CD4-positive, CD25-positive, alpha-beta regulatory T cell (primary cell): Measurements from ENCODE around the gene SNRNP70. TPM values are rescaled to one million over a fixed set of nuclear protein-coding genes. Genes with fewer than 3 reads are reported as not detected.

ENCODE experiments used
- ATAC-seq, 2 donors: fragments of 150-1000 bp; cut with Tn5 transposase; one replicate each; pipeline ENCODE4 v1.10.0; 2021; ENCODE audit warnings: low read depth in 2 of 2, moderate number of reproducible peaks in 2 of 2, moderate library complexity in 1 of 2
- DNase-seq, 3 donors: peaks; one replicate each; pipeline versions ENCODE4 v3.0.0 to v3.0.0-alpha.2; 2012 to 2022; ENCODE audit warnings: mixed read lengths in 1 of 3
- H3K27ac ChIP-seq: one replicate; pipeline ENCODE4 v1.7.0; 2013; ENCODE audit warnings: mild to moderate bottlenecking, low read length; ENCODE audit not compliant: insufficient read depth, poor library complexity, severe bottlenecking
- H3K27me3 ChIP-seq: one replicate; pipeline ENCODE4 v1.7.0; 2013; ENCODE audit warnings: low read length; ENCODE audit not compliant: control insufficient read depth, insufficient read depth
- H3K36me3 ChIP-seq: one replicate; pipeline ENCODE4 v1.7.0; 2013; ENCODE audit warnings: mild to moderate bottlenecking, low read length, moderate library complexity; ENCODE audit not compliant: control insufficient read depth, insufficient read depth
- H3K4me1 ChIP-seq: 2 replicates; pipeline ENCODE4 v1.7.0; 2013; ENCODE audit warnings: mild to moderate bottlenecking, low read length; ENCODE audit not compliant: insufficient read depth, control insufficient read depth, poor library complexity, severe bottlenecking
- H3K4me3 ChIP-seq: one replicate; pipeline ENCODE4 v1.7.0; 2013; ENCODE audit warnings: low read depth, mild to moderate bottlenecking, low read length, moderate library complexity
- H3K9me3 ChIP-seq, 2 experiments: 1 replicate in 1 of 2; 2 replicates in 1 of 2; pipeline ENCODE4 v1.7.0; 2013; ENCODE audit warnings: low read length in 2 of 2, mild to moderate bottlenecking in 1 of 2, moderate library complexity in 1 of 2; ENCODE audit not compliant: control insufficient read depth in 2 of 2
- H3K27ac Mint-ChIP-seq, 3 donors: one replicate each; pipeline ENCODE4 v1.8.0; 2020 to 2022; ENCODE audit warnings: mild to moderate bottlenecking in 3 of 3, mixed read lengths in 3 of 3, moderate library complexity in 2 of 3
- H3K27me3 Mint-ChIP-seq: one replicate; pipeline ENCODE4 v1.8.0; 2022; ENCODE audit warnings: mild to moderate bottlenecking, mixed read lengths
- H3K36me3 Mint-ChIP-seq: one replicate; pipeline ENCODE4 v1.8.0; 2020; ENCODE audit warnings: mixed read lengths
- H3K4me1 Mint-ChIP-seq, 4 donors: one replicate each; pipeline ENCODE4 v1.8.0; 2020 to 2022; ENCODE audit warnings: mixed read lengths in 4 of 4, mild to moderate bottlenecking in 1 of 4
- H3K4me3 Mint-ChIP-seq, 4 donors: one replicate each; pipeline ENCODE4 v1.8.0; 2020 to 2022; ENCODE audit warnings: mild to moderate bottlenecking in 4 of 4, mixed read lengths in 4 of 4, moderate library complexity in 3 of 4
- H3K9me3 Mint-ChIP-seq, 7 donors: one replicate each; pipeline ENCODE4 v1.8.0; 2020 to 2022; ENCODE audit warnings: mixed read lengths in 7 of 7, mild to moderate bottlenecking in 3 of 7, moderate library complexity in 2 of 7
- polyA plus RNA-seq, 4 donors: library from polyadenylated mRNA; unstranded; fragments of 300-500 nt; fragmentation: Illumina TruSeq; gene quantifications; one replicate each; pipeline ENCODE4 v1.2.3, GENCODE V29; 2021
- total RNA-seq: library from RNA; stranded (reverse); gene quantifications from one replicate; pipeline ENCODE4 v1.2.3, GENCODE V29; 2022

SNRNP70 gene
- total and polyA plus RNA-seq, 5 donors from 2014 or later, result 45.5 to 381 (median 54.8) TPM

GRCh38 chr19:49058562-49058961 is 26.7 kb upstream of the SNRNP70 start:
- H3K9me3 ChIP-seq, result no peaks in the 10 kb centered on the region
- DNase-seq, result no peak
- no peak for ATAC-seq
- no peak overlapping the region for H3K27ac Mint-ChIP-seq
- no peak overlapping the region for H3K4me3 ChIP-seq
- H3K4me3 Mint-ChIP-seq, result no peak overlapping the region
- H3K9me3 Mint-ChIP-seq, result peaks cover 0 to 5% (median 0%) of the 10 kb centered on the region in 7 donors
- H3K27ac ChIP-seq, result no peak overlapping the region
- H3K4me1 Mint-ChIP-seq, result peaks cover 0 to 23% (median 10%) of the 10 kb centered on the region in 4 donors
- H3K27me3 ChIP-seq, result peaks cover 3% of the 10 kb centered on the region
- H3K27me3 Mint-ChIP-seq, result peaks cover 78% of the 10 kb centered on the region
- no peaks in the 10 kb centered on the region for H3K36me3 ChIP-seq
- H3K36me3 Mint-ChIP-seq, result no peaks in the 10 kb centered on the region
- H3K4me1 ChIP-seq, result peaks cover 25% of the 10 kb centered on the region

- Histone ChIP-seq H3K27ac (no peak overlapping the region), H3K9me3 (no peaks in the 10 kb centered on the region), H3K4me1 (peaks cover 25% of the 10 kb centered on the region), H3K4me3 (no peak overlapping the region), H3K27me3 (peaks cover 3% of the 10 kb centered on the region), H3K36me3 (no peaks in the 10 kb centered on the region)
- no peak for ATAC-seq
- Mint-ChIP-seq H3K27ac (no peak overlapping the region), H3K4me1 (peaks cover 0 to 22% (median 10%) of the 10 kb centered on the region in 4 donors), H3K9me3 (peaks cover 0 to 5% (median 0%) of the 10 kb centered on the region in 7 donors), H3K27me3 (peaks cover 83% of the 10 kb centered on the region), H3K4me3 (peak overlapping the region in 2 of 4 donors; percentile 1 to 36), H3K36me3 (no peaks in the 10 kb centered on the region)
- DNase-seq, result no peak
These were observed 26.2 kb upstream of the SNRNP70 start for GRCh38 chr19:49059053-49059452.

- Histone ChIP-seq H3K9me3 (no peaks in the 10 kb centered on the region), H3K36me3 (no peaks in the 10 kb centered on the region), H3K27me3 (peaks cover 3% of the 10 kb centered on the region), H3K4me3 (no peak overlapping the region), H3K4me1 (peaks cover 27% of the 10 kb centered on the region), H3K27ac (no peak overlapping the region)
- DNase-seq (no peak), ATAC-seq (no peak)
- no peak overlapping the region for H3K4me3 Mint-ChIP-seq
- no peaks in the 10 kb centered on the region for H3K36me3 Mint-ChIP-seq
- peaks cover 0 to 24% (median 10%) of the 10 kb centered on the region in 4 donors for H3K4me1 Mint-ChIP-seq
- H3K27me3 Mint-ChIP-seq, result peaks cover 90% of the 10 kb centered on the region
- H3K9me3 Mint-ChIP-seq, result peaks cover 0 to 5% (median 0%) of the 10 kb centered on the region in 7 donors
- H3K27ac Mint-ChIP-seq, result peak overlapping the region in 1 of 3 donors; percentile 31
These were observed 24.3 kb upstream of the SNRNP70 start for GRCh38 chr19:49061000-49061399.

GRCh38 chr19:49061445-49061844 is 23.8 kb upstream of the SNRNP70 start:
- Mint-ChIP-seq H3K4me1 (peaks cover 0 to 27% (median 10%) of the 10 kb centered on the region in 4 donors), H3K4me3 (no peak overlapping the region), H3K36me3 (no peaks in the 10 kb centered on the region), H3K9me3 (peaks cover 0 to 5% (median 0%) of the 10 kb centered on the region in 7 donors), H3K27ac (no peak overlapping the region), H3K27me3 (peaks cover 91% of the 10 kb centered on the region)
- Histone ChIP-seq H3K27ac (no peak overlapping the region), H3K4me3 (no peak overlapping the region), H3K9me3 (no peaks in the 10 kb centered on the region), H3K27me3 (peaks cover 3% of the 10 kb centered on the region), H3K4me1 (peaks cover 22% of the 10 kb centered on the region), H3K36me3 (no peaks in the 10 kb centered on the region)
- ATAC-seq (no peak), DNase-seq (no peak)

GRCh38 chr19:49064029-49064629 is 21.1 kb upstream of the SNRNP70 start:
- H3K4me1 Mint-ChIP-seq, result peaks cover 0 to 8% (median 0%) of the 10 kb centered on the region in 4 donors
- H3K4me3 ChIP-seq, result no peak overlapping the region
- H3K36me3 ChIP-seq, result no peaks in the 10 kb centered on the region
- peaks cover 90% of the 10 kb centered on the region for H3K27me3 Mint-ChIP-seq
- no peak for ATAC-seq
- no peaks in the 10 kb centered on the region for H3K36me3 Mint-ChIP-seq
- no peak overlapping the region for H3K27ac Mint-ChIP-seq
- peaks cover 11% of the 10 kb centered on the region for H3K27me3 ChIP-seq
- peak overlapping the region in 1 of 4 donors; percentile 65 for H3K4me3 Mint-ChIP-seq
- no peak for DNase-seq
- no peaks in the 10 kb centered on the region for H3K9me3 ChIP-seq
- H3K4me1 ChIP-seq, result peaks cover 6% of the 10 kb centered on the region
- H3K27ac ChIP-seq, result no peak overlapping the region
- peaks cover 0 to 7% (median 0%) of the 10 kb centered on the region in 7 donors for H3K9me3 Mint-ChIP-seq

- Histone ChIP-seq H3K36me3 (no peaks in the 10 kb centered on the region), H3K27me3 (peaks cover 10% of the 10 kb centered on the region), H3K4me1 (peaks cover 6% of the 10 kb centered on the region), H3K9me3 (no peaks in the 10 kb centered on the region), H3K4me3 (no peak within 1 kb of the TSS), H3K27ac (no peak within 1 kb of the TSS)
- no peak for DNase-seq
- ATAC-seq, result no peak
- Mint-ChIP-seq H3K36me3 (no peaks in the 10 kb centered on the region), H3K4me1 (peaks cover 0 to 8% (median 0%) of the 10 kb centered on the region in 4 donors), H3K4me3 (peak within 1 kb of the TSS in 1 of 4 donors; percentile 65), H3K27ac (no peak within 1 kb of the TSS), H3K27me3 (peaks cover 91% of the 10 kb centered on the region), H3K9me3 (peaks cover 0 to 8% (median 0%) of the 10 kb centered on the region in 7 donors)
These were observed 20.3 kb upstream of the SNRNP70 start, which contains the start of gene NTF4 for GRCh38 chr19:49064768-49065611. Gene NTF4 (minus strand): TSS chr19:49064818. CDS start chr19:49061997, 2,821 bp downstream.

GRCh38 chr19:49065905-49066512 is 19.2 kb upstream of the SNRNP70 start:
- no peaks in the 10 kb centered on the region for H3K36me3 ChIP-seq
- DNase-seq, result no peak
- peaks cover 10% of the 10 kb centered on the region for H3K27me3 ChIP-seq
- H3K27ac ChIP-seq, result no peak overlapping the region
- no peak overlapping the region for H3K4me3 ChIP-seq
- peaks cover 91% of the 10 kb centered on the region for H3K27me3 Mint-ChIP-seq
- ATAC-seq, result no peak
- no peaks in the 10 kb centered on the region for H3K9me3 ChIP-seq
- H3K9me3 Mint-ChIP-seq, result peaks cover 0 to 5% (median 0%) of the 10 kb centered on the region in 7 donors
- H3K4me1 Mint-ChIP-seq, result peaks cover 0 to 8% (median 2%) of the 10 kb centered on the region in 4 donors
- H3K36me3 Mint-ChIP-seq, result peaks cover 4% of the 10 kb centered on the region
- H3K27ac Mint-ChIP-seq, result no peak overlapping the region
- no peak overlapping the region for H3K4me3 Mint-ChIP-seq
- peaks cover 6% of the 10 kb centered on the region for H3K4me1 ChIP-seq
